Adipose tissue (tissue), 3 donors: Measurements from ENCODE around the gene RNASE8. TPM values are rescaled to one million over a fixed set of nuclear protein-coding genes. Genes with fewer than 3 reads are reported as not detected.

ENCODE experiments used
- H3K27ac ChIP-seq: one replicate; pipeline ENCODE4 v1.5.1; 2013; ENCODE audit warnings: low read depth, low read length
- WGBS, 3 donors: extraction: QIAGEN DNeasy Blood & Tissue Kit; methylation state at CpG; one replicate each; pipeline ENCODE4 v1.1.7; 2013; 5-methylcytosine and 5-hydroxymethylcytosine counted together
- polyA plus RNA-seq, 3 donors: library from polyadenylated mRNA; stranded (reverse); fragments of 200-250 nt; gene quantifications; one replicate each; pipeline ENCODE4 v1.2.3, GENCODE V29; 2013
- donor health status: healthy with polysubstance abuse.
- donor health status: Bipolar disorder and iron deficiency.
- donor health status: healthy.

Gene RNASE8
- polyA plus RNA-seq, 3 donors, result not detected

GRCh38 chr14:21068521-21069387, 11.1 kb downstream of the RNASE8 start:
- 1 to 9% (median 2%) methylated on average over 45 of the region's 45 CpGs for WGBS, 3 donors
- H3K27ac ChIP-seq, result no peak overlapping the region

- H3K27ac ChIP-seq, result no peak overlapping the region
- WGBS, 3 donors, result 1 to 3% (median 1%) methylated on average over 36 to 40 of the region's 40 CpGs
Observed at GRCh38 chr14:21069388-21070082, 11.9 kb downstream of the RNASE8 start.

- WGBS, 3 donors, result 0 to 1% (median 1%) methylated on average over 3 to 61 of the region's 63 CpGs
- no peak within 1 kb of the TSS for H3K27ac ChIP-seq
Observed at GRCh38 chr14:21070083-21070609, 12.5 kb downstream of the RNASE8 start, which contains the start of gene ARHGEF40. Gene ARHGEF40, plus strand, starts transcription at chr14:21070304. Its CDS starts 93 bp downstream, at chr14:21070397.

- 1% methylated on average over 23 of the region's 23 CpGs for WGBS, 3 donors
- H3K27ac ChIP-seq, result no peak overlapping the region
Observed at GRCh38 chr14:21070610-21071224, 13.1 kb downstream of the RNASE8 start.

DNA sequence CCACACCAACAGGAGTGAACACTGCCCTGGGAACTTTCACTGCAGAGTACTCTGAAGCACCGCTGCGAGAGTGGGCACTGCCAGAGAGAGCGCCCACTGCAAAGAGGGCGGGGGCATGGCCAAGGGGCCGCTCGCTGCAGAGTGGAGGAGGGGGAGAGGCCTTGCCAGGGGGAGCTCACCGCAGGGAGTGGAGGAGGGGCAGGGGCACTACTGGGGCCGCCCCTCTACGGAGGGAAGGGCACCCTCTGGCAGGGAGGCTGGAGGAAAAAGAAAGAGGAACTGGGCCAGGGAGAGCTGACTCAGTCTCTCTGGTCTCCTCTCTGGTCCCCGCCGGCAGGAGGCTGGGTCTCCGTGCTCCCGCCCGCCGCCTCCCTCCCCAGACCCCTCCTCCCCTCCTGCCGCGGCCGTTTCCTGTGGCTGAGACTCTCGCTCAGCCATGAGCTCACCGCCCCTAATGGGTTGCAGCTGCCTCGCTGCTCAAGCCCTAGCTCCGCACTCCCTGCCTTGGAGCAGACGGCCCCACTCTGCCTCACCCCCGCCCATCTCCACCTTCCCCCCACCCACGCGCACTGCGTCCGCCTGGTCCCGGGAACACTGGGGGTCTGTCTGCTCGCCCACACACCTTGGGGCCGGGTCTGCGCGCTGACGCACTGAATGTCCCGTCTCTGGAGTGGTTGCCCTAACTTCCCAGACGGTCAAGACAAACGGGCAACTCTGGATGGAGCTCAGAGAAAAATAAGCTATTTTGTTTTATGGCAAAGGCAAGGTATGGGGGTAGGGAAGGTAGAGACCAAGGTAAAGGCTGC, 13.8 kb downstream of the RNASE8 start:
- 1 to 2% (median 1%) methylated on average over 33 to 37 of the region's 37 CpGs for WGBS, 3 donors

GRCh38 chr14:21072031-21072473, 14.4 kb downstream of the RNASE8 start:
- peak overlapping the region; percentile 8 for H3K27ac ChIP-seq
- 12 to 55% (median 21%) methylated on average over 4 of the region's 4 CpGs for WGBS, 3 donors

More for the DNA sequence above, 13.8 kb downstream of the RNASE8 start:
- H3K27ac ChIP-seq, result no peak overlapping the region

DNA sequence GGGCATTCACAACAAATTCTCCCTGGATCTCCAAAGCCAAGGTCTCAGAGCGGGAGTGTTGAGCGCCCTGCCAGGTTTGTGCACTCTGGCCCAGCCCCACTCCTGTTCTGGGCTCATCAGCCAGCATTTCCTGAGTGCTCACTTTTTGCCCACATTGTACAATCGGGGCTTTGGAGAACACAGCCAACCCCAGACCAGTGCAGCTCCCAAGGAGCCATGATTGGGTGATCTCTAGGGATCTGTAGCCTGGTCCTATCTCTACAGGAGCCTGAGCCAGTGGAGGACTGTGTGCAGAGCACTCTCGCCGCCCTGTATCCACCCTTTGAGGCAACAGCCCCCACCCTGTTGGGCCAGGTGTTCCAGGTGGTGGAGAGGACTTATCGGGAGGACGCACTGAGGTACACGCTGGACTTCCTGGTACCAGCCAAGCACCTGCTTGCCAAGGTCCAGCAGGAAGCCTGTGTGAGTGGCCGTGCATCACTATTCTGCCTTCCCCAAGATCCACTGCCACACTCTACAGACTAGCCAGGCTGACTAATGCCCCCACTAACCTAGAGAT, 15.2 kb downstream of the RNASE8 start:
- H3K27ac ChIP-seq, result no peak overlapping the region
- whole genome bisulfite sequencing, 3 donors, result 68 to 84% (median 78%) methylated on average over 9 of the region's 9 CpGs

GRCh38 chr14:21073921-21074320, 16.3 kb downstream of the RNASE8 start:
- 88 to 93% (median 92%) methylated on average over 9 of the region's 9 CpGs for WGBS, 3 donors

GRCh38 chr14:21074398-21075272, 17.0 kb downstream of the RNASE8 start:
- no peak overlapping the region for H3K27ac ChIP-seq

More at GRCh38 chr14:21073921-21074320, 16.3 kb downstream of the RNASE8 start:
- H3K27ac ChIP-seq, result no peak overlapping the region

GRCh38 chr14:21075719-21076437, 18.3 kb downstream of the RNASE8 start:
- WGBS, 3 donors, result 86 to 92% (median 89%) methylated on average over 9 of the region's 9 CpGs
- no peak overlapping the region for H3K27ac ChIP-seq

More at GRCh38 chr14:21074398-21075272, 17.0 kb downstream of the RNASE8 start:
- WGBS, 3 donors, result 87 to 91% (median 91%) methylated on average over 23 to 26 of the region's 26 CpGs

DNA sequence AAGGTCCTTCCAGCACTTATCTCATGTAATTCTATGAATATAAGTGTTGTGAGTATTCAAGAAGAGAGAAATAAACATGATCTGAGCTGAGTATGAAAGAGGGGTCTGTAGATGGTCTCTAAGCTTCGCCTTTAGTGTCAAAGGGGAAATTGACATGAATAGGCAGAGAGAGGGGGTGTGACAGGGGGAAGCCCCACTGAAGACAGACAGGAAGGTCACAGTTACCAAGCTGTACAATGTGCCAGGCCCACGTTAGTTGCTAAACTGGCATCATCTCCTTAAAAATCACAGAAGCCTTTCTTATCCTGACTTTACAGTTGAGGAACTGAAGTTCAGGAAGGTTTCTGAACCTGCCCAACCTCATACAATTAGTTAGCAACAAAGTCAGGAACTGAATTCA, 20.1 kb downstream of the RNASE8 start:
- H3K27ac ChIP-seq, result no peak overlapping the region
- WGBS, 3 donors, result 72 to 83% (median 80%) methylated on average over 2 of the region's 2 CpGs

- no peak overlapping the region for H3K27ac ChIP-seq
- WGBS, 3 donors, result 81 to 91% (median 86%) methylated on average over 5 of the region's 5 CpGs
Observed at GRCh38 chr14:21078287-21078686, 20.7 kb downstream of the RNASE8 start.

DNA sequence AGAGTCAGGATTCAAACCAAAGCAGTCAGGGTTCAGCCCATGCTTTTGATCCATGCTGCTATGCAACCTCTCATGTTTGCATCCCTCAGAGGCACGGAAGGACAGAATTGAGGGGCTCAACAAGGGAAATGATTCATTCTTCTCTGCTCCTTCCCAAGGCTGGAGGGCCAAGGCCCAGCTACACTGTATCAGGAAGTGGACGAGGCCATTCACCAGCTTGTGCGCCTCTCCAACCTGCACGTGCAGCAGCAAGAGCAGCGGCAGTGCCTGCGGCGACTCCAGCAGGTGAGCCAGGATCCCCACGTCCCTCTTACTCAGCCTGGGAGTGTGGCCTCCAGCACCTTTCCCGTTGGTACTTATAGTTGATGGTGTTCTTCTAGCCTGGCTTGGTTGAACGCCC, 21.1 kb downstream of the RNASE8 start:
- 88 to 90% (median 88%) methylated on average over 10 of the region's 10 CpGs for WGBS, 3 donors

GRCh38 chr14:21081521-21082142, 24.0 kb downstream of the RNASE8 start:
- 88 to 91% (median 89%) methylated on average over 25 to 30 of the region's 30 CpGs for WGBS, 3 donors
- H3K27ac ChIP-seq, result no peak overlapping the region

More for the DNA sequence above, 21.1 kb downstream of the RNASE8 start:
- H3K27ac ChIP-seq, result no peak overlapping the region

GRCh38 chr14:21083565-21084325, 26.1 kb downstream of the RNASE8 start:
- 82 to 86% (median 82%) methylated on average over 11 of the region's 11 CpGs for WGBS, 3 donors
- no peak overlapping the region for H3K27ac ChIP-seq
